Measurements from ENCODE around the gene MEIS1. TPM values are rescaled to one million over a fixed set of nuclear protein-coding genes. Genes with fewer than 3 reads are reported as not detected.

MEIS1 gene
- total RNA-seq, 2 experiments from 2014 or later: 5.4 to 7.3 TPM

DNA sequence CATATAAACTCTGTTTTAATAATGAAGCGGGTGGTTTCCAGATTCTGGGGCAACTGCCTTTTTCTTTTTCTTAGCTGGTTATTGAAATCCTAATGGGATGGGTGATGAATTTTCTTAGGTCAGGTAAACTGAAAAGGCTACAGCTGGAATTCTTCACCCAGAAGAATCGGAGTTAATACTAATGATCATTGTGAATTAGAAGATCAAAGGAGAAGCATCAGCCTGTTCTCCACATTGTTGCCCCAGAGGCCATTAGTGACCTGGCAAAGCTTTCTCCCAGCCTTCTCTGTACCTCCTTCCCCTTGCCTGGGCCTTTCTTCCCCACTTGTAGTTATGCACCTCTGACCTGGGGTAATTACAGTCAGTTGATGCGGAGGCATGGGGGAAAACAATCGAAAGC is 82.8 kb downstream of the MEIS1 start:
- Histone ChIP-seq H3K36me3 (ENCODE audit: insufficient read depth, low read length) (no peaks in the 10 kb centered on the region), H3K4me2 (ENCODE audit: low read length) (no peak overlapping the region), H3K27ac (ENCODE audit: low read depth, low read length, poor library complexity, severe bottlenecking) (no peak overlapping the region), H4K20me1 (ENCODE audit: insufficient read depth, low read length) (no peaks in the 10 kb centered on the region), H3K9me2 (ENCODE audit: insufficient read depth, low read length) (no peaks in the 10 kb centered on the region), H3K9me3 (ENCODE audit: low read length) (no peaks in the 10 kb centered on the region), H3K79me2 (ENCODE audit: insufficient read depth, low read depth, low read length) (no peaks in the 10 kb centered on the region), H3K4me1 (ENCODE audit: insufficient read depth, low read length, poor library complexity, severe bottlenecking) (no peaks in the 10 kb centered on the region), H3K4me3 (ENCODE audit: low read depth, low read length, poor library complexity, severe bottlenecking) (no peak overlapping the region), H2AFZ (ENCODE audit: low read length) (no peak overlapping the region)
- POLR2A ChIA-PET: interaction anchor here (0.6 kb wide), 1 partner anchor 1134 kb away, joined by 3 read pairs; no protein-coding TSS in a partner anchor
- intact Hi-C loops (cut with micrococcal nuclease; ENCODE audit: unreplicated experiment): no loop called here
- no peak for TF ChIP-seq EZH2phosphoT487 (IDR thresholded peaks at IDR 0.05; ENCODE audit: borderline replicate concordance, low read depth, low read length)
- TF ChIP-seq, protein P1, sequence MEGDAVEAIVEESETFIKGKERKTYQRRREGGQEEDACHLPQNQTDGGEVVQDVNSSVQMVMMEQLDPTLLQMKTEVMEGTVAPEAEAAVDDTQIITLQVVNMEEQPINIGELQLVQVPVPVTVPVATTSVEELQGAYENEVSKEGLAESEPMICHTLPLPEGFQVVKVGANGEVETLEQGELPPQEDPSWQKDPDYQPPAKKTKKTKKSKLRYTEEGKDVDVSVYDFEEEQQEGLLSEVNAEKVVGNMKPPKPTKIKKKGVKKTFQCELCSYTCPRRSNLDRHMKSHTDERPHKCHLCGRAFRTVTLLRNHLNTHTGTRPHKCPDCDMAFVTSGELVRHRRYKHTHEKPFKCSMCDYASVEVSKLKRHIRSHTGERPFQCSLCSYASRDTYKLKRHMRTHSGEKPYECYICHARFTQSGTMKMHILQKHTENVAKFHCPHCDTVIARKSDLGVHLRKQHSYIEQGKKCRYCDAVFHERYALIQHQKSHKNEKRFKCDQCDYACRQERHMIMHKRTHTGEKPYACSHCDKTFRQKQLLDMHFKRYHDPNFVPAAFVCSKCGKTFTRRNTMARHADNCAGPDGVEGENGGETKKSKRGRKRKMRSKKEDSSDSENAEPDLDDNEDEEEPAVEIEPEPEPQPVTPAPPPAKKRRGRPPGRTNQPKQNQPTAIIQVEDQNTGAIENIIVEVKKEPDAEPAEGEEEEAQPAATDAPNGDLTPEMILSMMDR (conservative IDR thresholded peaks at IDR 0.05; ENCODE audit: low read length): no peak
- DNase-seq (ENCODE audit: low spot score): no peak
- CTCF ChIA-PET (ENCODE audit: unreplicated experiment): no interaction called here
- no TSS peak for BruUV-seq (replicated peaks)

DNA sequence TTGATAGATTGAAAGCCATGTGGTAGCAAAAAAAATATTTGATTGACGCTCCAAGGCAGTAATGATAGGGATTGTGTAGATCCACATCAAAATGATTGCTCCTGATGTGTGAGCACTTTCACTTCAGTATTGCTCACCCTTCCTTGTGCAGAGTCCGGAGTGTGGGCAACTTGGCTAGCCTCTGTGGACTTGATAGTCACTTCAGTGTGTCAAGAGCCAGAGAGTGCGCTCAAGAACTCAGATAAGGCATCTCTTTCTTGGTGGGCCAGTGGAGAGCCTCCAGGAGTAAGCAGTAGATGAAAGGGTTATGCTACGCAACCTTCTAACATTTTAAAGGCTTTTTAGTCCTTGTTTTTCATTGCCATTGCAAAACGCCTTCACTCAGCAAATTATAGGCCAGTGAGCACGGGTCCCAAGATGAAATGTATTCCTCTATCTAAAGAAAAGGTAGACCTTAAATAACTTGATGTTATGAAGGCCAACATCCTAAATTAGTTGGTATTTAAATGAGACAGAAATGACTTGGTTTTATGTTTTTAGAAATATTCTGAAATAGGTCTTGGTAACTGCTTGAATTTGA is 84.4 kb downstream of the MEIS1 start:
- no peak for DNase-seq (ENCODE audit: low spot score)
- Histone ChIP-seq H3K79me2 (ENCODE audit: insufficient read depth, low read depth, low read length) (no peaks in the 10 kb centered on the region), H3K9me2 (ENCODE audit: insufficient read depth, low read length) (no peaks in the 10 kb centered on the region), H2AFZ (ENCODE audit: low read length) (no peak overlapping the region), H3K9me3 (ENCODE audit: low read length) (no peaks in the 10 kb centered on the region), H3K4me2 (ENCODE audit: low read length) (no peak overlapping the region), H4K20me1 (ENCODE audit: insufficient read depth, low read length) (no peaks in the 10 kb centered on the region), H3K36me3 (ENCODE audit: insufficient read depth, low read length) (no peaks in the 10 kb centered on the region), H3K4me1 (ENCODE audit: insufficient read depth, low read length, poor library complexity, severe bottlenecking) (no peaks in the 10 kb centered on the region), H3K4me3 (ENCODE audit: low read depth, low read length, poor library complexity, severe bottlenecking) (no peak overlapping the region), H3K27ac (ENCODE audit: low read depth, low read length, poor library complexity, severe bottlenecking) (no peak overlapping the region)
- TF ChIP-seq, protein P1 (conservative IDR thresholded peaks at IDR 0.05; ENCODE audit: low read length): no peak
- TF ChIP-seq EZH2phosphoT487 (IDR thresholded peaks at IDR 0.05; ENCODE audit: borderline replicate concordance, low read depth, low read length): no peak
- BruUV-seq (replicated peaks): no TSS peak
- intact Hi-C loops (cut with micrococcal nuclease; ENCODE audit: unreplicated experiment): no loop called here
- ChIA-PET CTCF (ENCODE audit: unreplicated experiment) (no interaction called here), POLR2A (no interaction called here)

DNA sequence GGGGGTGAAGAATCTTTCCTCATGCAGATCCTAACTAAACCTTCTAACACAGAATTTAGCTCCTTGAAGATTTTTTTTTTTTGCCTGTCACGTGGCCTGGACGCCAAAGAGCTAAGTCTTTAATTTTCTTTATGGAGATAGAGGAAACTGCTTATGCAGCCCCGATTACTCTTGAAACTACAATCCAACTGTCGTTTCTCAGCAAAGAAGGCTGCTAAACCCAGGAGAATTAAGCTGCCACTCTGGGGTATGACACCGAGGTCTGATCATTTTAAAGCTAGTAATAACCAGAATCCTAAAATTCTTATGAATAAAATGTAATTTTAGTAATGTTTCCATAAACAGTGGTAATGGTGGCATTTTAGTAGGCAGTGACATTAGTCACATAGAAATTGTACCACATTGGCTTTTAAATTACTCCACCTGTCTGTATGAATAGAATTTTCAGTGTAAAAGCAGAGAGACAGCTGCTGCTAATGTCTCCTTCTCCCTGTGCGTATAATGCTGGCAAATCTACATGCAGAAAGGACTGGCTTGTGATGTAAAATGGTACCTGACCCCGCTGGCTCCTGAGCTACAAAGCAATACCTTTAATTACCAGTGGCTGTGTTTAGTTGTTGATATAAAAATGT is 86.5 kb downstream of the MEIS1 start:
- Histone ChIP-seq H3K4me1 (ENCODE audit: insufficient read depth, low read length, poor library complexity, severe bottlenecking) (no peaks in the 10 kb centered on the region), H4K20me1 (ENCODE audit: insufficient read depth, low read length) (no peaks in the 10 kb centered on the region), H3K4me3 (ENCODE audit: low read depth, low read length, poor library complexity, severe bottlenecking) (no peak overlapping the region), H3K27ac (ENCODE audit: low read depth, low read length, poor library complexity, severe bottlenecking) (no peak overlapping the region), H3K36me3 (ENCODE audit: insufficient read depth, low read length) (no peaks in the 10 kb centered on the region), H2AFZ (ENCODE audit: low read length) (no peak overlapping the region), H3K9me3 (ENCODE audit: low read length) (no peaks in the 10 kb centered on the region), H3K9me2 (ENCODE audit: insufficient read depth, low read length) (no peaks in the 10 kb centered on the region), H3K4me2 (ENCODE audit: low read length) (no peak overlapping the region), H3K79me2 (ENCODE audit: insufficient read depth, low read depth, low read length) (no peaks in the 10 kb centered on the region)
- no TSS peak for BruUV-seq (replicated peaks)
- ChIA-PET CTCF (ENCODE audit: unreplicated experiment) (no interaction called here), POLR2A (interaction anchor here (0.6 to 1.0 kb wide), 2 partner anchors 28 to 32 kb away, joined by 3 to 4 read pairs; no protein-coding TSS in a partner anchor)
- intact Hi-C loops (cut with micrococcal nuclease; ENCODE audit: unreplicated experiment): no loop called here
- no peak for DNase-seq (ENCODE audit: low spot score)
- no peak for TF ChIP-seq EZH2phosphoT487 (IDR thresholded peaks at IDR 0.05; ENCODE audit: borderline replicate concordance, low read depth, low read length)
- TF ChIP-seq, protein P1 (conservative IDR thresholded peaks at IDR 0.05; ENCODE audit: low read length): no peak
